Measurements from ENCODE around the gene EVL. TPM values are rescaled to one million over a fixed set of nuclear protein-coding genes. Genes with fewer than 3 reads are reported as not detected.

EVL gene
- polyA plus RNA-seq, 2 of the 4 experiments (the other 2 are of a cell fraction), result 14.8 to 32.9 TPM

DNA sequence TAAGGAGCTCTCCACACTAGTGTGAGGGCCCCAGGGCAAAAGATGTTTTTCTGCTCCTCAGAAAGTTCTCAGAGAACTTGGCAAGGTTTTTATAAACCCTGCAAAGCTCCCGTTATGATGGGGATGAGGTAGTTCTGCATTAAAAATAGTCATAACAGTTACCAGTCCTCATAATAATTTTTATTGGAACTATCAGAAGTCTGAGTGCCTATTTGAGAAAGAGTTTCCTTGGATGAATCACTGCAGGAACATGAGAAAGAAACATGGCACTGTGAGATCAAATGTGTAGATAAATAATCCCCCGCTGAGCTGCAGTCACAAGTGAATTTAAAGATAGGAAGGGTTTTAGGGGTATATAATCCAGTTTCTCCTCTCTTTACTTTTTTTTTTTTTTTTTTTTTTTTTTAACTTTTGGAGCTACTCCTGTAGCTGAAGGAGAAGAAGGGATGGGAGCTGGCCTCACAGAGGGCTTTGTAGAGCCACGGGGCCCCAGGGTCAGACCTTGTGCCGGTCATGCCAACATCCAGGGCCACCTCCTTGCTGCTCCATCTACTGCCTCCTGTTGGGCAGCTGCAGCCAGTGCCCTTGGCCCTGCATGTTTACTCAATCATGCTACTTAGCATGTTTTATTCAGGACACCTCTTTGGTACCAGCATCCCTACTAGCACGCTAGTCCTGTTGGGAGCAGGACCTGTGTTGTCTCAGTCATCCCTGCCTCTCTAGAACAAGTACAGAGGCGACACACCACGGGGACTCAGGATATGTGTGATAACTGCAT, 39.5 kb downstream of the EVL start:
- DNase-seq (ENCODE audit: low read depth in 1 of 2, low spot score in 1 of 2), result no peak
- TF ChIP-seq NPAS2 (CRISPR knock-in tag; IDR thresholded peaks at IDR 0.05; ENCODE audit: borderline replicate concordance) (no peak), GATA3 (IDR thresholded peaks at IDR 0.05; ENCODE audit: borderline replicate concordance) (peak; percentile 25; the same call in 1 of the 2 replicates), JUNB (IDR thresholded peaks at IDR 0.05) (0 out of 2 replicates have a peak, but pooled peaks have one; percentile 37)
- Histone ChIP-seq H3K4me2 (peak overlapping the region; percentile 48), H3K27ac (peak overlapping the region; percentile 41 to 49; a peak in 4 of 6 replicates), H3K4me3 (no peak overlapping the region), H3K4me1 (peaks cover 29% of the 10 kb centered on the region), H3K9me3 (no peaks in the 10 kb centered on the region)
- 76% methylated on average over 7 of the region's 7 CpGs for WGBS (ENCODE audit: missing lambda C conversion rate)
- no peak for ATAC-seq
- no peak for FAIRE-seq
- POLR2A ChIA-PET, result interaction anchor here (0.6 kb wide), 1 partner anchor 88 kb away, joined by 3 read pairs; no protein-coding TSS in a partner anchor
- CTCF ChIA-PET, result interaction anchor here (0.6 to 10.1 kb wide), 9 partner anchors 9 to 122 kb away, joined by 3 to 173 read pairs (median 4); no protein-coding TSS in a partner anchor

DNA sequence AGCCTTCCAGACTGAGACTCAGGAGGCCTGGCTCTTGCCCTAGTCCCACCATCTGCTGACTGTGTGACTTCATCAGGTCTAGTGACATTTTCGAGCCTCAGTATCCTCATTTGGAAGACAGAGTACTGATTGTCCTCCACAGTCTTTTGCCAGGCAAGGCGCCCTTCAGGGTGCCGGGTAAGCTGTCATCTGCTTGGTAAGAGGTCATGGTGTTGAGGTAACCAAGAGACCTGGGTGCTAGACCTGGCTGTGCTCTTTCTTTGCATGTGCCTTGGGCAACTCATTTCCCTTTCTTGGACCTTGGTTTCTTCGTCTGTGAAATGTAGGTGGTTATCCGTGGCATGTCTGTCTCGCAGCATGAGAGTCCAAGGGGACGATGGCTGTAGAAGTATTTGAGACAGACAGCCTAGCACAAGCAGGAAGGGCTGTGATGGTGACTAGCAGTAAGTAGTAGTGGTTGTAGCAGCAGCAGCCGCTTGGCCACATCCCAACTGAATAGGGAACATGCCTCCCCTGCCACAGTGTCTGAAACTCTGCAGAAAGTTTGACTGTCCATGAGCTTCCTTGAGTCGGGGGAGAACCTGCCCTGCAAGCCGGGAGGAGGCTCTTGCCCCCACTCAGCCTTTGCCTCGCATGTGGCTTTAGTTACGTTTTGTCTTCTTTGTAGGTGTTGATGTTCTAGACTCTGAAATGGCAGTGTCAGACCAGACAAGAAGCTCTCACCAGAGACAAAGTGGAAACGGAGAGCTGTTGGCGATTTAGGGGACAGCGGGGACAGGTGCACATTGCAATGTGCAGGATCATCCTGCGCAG, 40.3 kb downstream of the EVL start:
- ATAC-seq (no peak), FAIRE-seq (no peak), DNase-seq (ENCODE audit: low read depth in 1 of 2, low spot score in 1 of 2) (no peak)
- Histone ChIP-seq H3K9me3 (no peaks in the 10 kb centered on the region), H3K4me3 (no peak overlapping the region), H3K4me2 (no peak overlapping the region; the same call in 2 of the 3 replicates), H3K4me1 (peaks cover 29% of the 10 kb centered on the region), H3K27ac (peak overlapping the region; percentile 41 to 49; a peak in 3 of 6 replicates)
- 89% methylated on average over 16 of the region's 16 CpGs for WGBS (ENCODE audit: missing lambda C conversion rate)
- POLR2A ChIA-PET, result interaction anchor here (0.6 kb wide), 1 partner anchor 87 kb away, joined by 3 read pairs; no protein-coding TSS in a partner anchor
- CTCF ChIA-PET, result interaction anchor here (0.6 to 10.1 kb wide), 10 partner anchors 10 to 123 kb away, joined by 3 to 173 read pairs (median 4); no protein-coding TSS in a partner anchor
- TF ChIP-seq MAZ (IDR thresholded peaks at IDR 0.05; ENCODE audit: borderline replicate concordance, low read depth, low read length) (no peak), PHF8 (IDR thresholded peaks at IDR 0.05; ENCODE audit: borderline replicate concordance, low read depth) (no peak), HOXA7 (CRISPR knock-in tag; IDR thresholded peaks at IDR 0.05) (no peak), EP300 (IDR thresholded peaks at IDR 0.05) (no peak), MYC (IDR thresholded peaks at IDR 0.05; ENCODE audit: borderline replicate concordance, low read length) (no peak), EHF (CRISPR knock-in tag; IDR thresholded peaks at IDR 0.05) (no peak), RFX5 (IDR thresholded peaks at IDR 0.05) (no peak), HEYL (CRISPR knock-in tag; IDR thresholded peaks at IDR 0.05) (no peak)
- TF ChIP-seq, protein P1, sequence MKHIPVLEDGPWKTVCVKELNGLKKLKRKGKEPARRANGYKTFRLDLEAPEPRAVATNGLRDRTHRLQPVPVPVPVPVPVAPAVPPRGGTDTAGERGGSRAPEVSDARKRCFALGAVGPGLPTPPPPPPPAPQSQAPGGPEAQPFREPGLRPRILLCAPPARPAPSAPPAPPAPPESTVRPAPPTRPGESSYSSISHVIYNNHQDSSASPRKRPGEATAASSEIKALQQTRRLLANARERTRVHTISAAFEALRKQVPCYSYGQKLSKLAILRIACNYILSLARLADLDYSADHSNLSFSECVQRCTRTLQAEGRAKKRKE (CRISPR knock-in tag; IDR thresholded peaks at IDR 0.05; ENCODE audit: low read depth), result no peak

DNA sequence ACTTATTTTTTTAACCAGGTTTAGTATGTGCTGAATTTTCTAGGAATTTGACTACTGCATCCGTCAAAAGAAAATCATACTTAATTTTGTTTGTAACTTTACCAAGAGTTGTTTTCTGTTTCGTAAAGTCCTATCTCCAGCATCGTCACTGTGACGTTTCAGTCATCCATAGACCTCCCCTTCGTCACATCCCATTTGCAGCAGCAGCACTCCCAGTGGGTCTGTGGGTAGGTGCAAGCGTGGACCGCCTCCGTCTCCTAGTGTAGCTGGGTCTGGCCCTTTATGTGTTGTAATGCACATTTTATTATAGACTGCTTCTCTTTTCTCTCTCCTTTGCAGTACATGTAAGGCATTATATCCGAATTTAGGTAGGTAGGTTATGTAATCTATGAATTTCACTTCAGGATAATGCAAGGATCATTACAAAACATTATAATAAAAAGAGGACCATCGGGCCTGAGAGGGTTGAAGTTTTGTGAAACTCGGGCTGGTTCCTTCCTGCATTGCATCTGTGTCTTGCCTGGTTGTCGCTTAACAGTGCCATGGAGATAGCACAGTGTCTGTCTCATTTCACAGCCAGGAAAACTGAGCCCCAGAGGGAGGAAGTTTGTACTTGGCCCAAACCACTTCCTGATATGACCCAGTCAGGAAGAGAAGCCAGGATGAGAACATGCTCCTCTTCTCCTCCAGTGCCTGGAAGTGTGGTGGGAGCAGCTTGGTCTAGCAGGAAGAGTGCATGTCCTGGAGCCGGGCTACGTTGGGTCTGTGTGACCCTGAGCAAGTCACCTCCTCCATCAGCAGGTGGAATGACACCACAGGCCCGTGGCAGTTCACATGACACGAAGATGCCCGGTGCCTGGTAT, 41.3 kb downstream of the EVL start:
- POLR2A ChIA-PET, result no interaction called here

More for the DNA sequence above, 41.3 kb downstream of the EVL start:
- ATAC-seq, result no peak
- Histone ChIP-seq H3K4me1 (peaks cover 29% of the 10 kb centered on the region), H3K4me3 (no peak overlapping the region), H3K27ac (peak overlapping the region in 1 of 2 experiments; percentile 51; a peak in 1 of 6 replicates), H3K9me3 (no peaks in the 10 kb centered on the region), H3K4me2 (no peak overlapping the region)
- 89% methylated on average over 17 of the region's 17 CpGs for WGBS (ENCODE audit: missing lambda C conversion rate)
- no peak for FAIRE-seq
- DNase-seq (ENCODE audit: low read depth in 1 of 2, low spot score in 1 of 2), result no peak
- CTCF ChIA-PET, result interaction anchor here (0.9 to 10.1 kb wide), 10 partner anchors 11 to 124 kb away, joined by 3 to 173 read pairs (median 21); no protein-coding TSS in a partner anchor
- no peak for TF ChIP-seq NR3C1 (IDR thresholded peaks at IDR 0.05)
- TF ChIP-seq RFX5 (IDR thresholded peaks at IDR 0.05), result no peak
- TF ChIP-seq EP300 (IDR thresholded peaks at IDR 0.05), result no peak
- TF ChIP-seq SMC3 (IDR thresholded peaks at IDR 0.05), result no peak
- TF ChIP-seq TP53 (CRISPR knock-in tag; IDR thresholded peaks at IDR 0.05), result no peak
- TF ChIP-seq, protein P2, sequence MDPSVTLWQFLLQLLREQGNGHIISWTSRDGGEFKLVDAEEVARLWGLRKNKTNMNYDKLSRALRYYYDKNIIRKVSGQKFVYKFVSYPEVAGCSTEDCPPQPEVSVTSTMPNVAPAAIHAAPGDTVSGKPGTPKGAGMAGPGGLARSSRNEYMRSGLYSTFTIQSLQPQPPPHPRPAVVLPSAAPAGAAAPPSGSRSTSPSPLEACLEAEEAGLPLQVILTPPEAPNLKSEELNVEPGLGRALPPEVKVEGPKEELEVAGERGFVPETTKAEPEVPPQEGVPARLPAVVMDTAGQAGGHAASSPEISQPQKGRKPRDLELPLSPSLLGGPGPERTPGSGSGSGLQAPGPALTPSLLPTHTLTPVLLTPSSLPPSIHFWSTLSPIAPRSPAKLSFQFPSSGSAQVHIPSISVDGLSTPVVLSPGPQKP (IDR thresholded peaks at IDR 0.05; ENCODE audit: low read depth, low read length), result no peak
- TF ChIP-seq HOXB5 (CRISPR knock-in tag; IDR thresholded peaks at IDR 0.05), result no peak
- no peak for TF ChIP-seq RAD21 (conservative IDR thresholded peaks at IDR 0.05 in 1 of 2, IDR thresholded peaks at IDR 0.05 in 1 of 2)
- TF ChIP-seq CBX8 (IDR thresholded peaks at IDR 0.05), result no peak
- TF ChIP-seq, protein P1 (CRISPR knock-in tag; IDR thresholded peaks at IDR 0.05; ENCODE audit: low read depth), result no peak
- TF ChIP-seq FOSL2 (IDR thresholded peaks at IDR 0.05), result no peak
- no peak for TF ChIP-seq FOSL2 (CRISPR knock-in tag; IDR thresholded peaks at IDR 0.05)
- TF ChIP-seq KDM1A (IDR thresholded peaks at IDR 0.05; ENCODE audit: low read depth), result no peak
- TF ChIP-seq HOXB13 (CRISPR knock-in tag; IDR thresholded peaks at IDR 0.05; ENCODE audit: low read depth), result no peak
- no peak for TF ChIP-seq MAZ (IDR thresholded peaks at IDR 0.05; ENCODE audit: borderline replicate concordance, low read depth, low read length)
